NCI-H1105 treated with DMSO at 0.1 percent for 48 hours (cell line): ENCODE measurements around the gene ABI1.

Experiments
- DNase-seq: peaks from one replicate; lab custom pipeline; 2025; lab: John Stamatoyannopoulos, UW

ABI1 gene

DNA sequence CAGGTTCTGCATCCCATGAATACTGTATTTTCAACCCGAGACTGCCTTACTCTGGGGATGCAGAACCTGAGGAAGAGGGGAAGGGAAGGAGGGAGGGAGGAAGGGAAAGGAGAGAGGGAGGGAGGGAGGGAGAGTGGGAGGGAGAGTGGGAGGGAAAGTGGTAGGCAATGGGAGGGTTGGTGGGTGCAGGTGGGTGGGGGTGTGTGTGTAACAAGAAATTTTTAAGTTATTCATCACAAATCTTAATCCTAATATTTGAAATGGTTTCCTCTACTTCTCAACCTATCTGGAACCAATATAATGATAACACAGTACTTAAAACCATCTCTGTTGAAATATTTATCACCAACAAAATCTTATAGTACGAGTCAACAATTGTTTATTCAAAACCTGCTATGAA lies 95.2 kb downstream of the ABI1 start:
- DNase-seq: no peak

DNA sequence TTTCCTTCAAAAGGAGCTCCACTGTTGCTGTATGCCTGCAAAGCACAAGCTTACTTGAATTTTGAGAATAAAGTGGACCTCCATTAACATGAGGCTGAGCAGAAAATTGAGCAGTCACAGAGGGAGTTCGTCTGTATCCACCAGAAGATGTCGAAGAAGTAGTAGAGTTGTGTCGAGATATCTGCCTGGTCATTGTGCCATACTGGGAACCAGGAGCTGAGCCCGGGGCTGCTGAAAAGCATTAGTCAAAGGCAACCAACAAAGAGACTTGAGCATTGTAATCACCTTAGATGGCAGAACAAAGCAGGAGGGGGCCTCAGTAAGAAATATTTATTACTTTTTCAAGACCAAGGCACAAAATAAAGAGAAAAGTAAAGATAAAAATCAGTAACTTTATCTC lies 101.8 kb downstream of the ABI1 start:
- DNase-seq: no peak

DNA sequence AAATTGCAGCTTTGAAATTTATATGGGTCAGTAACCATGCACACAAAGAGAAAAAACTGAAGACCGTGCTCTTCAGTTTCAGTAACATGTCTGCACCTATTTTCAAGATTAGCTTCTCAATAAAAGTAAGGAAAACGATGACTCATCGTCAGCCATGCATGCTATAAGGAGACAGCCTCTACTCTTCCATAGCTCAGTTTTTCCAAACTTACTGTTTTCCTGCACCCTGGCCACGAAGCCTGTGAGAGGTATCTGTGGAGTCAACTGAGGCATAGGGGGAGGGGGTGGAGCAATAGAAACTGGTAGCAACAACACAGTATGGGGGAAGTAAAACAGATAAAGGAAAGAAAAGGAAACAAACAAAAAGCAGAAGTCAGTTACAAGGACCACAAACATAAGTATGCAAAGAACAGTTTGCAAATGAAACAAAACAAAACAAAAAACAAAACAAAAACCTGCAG lies 105.3 kb downstream of the ABI1 start:
- DNase-seq: no peak

DNA sequence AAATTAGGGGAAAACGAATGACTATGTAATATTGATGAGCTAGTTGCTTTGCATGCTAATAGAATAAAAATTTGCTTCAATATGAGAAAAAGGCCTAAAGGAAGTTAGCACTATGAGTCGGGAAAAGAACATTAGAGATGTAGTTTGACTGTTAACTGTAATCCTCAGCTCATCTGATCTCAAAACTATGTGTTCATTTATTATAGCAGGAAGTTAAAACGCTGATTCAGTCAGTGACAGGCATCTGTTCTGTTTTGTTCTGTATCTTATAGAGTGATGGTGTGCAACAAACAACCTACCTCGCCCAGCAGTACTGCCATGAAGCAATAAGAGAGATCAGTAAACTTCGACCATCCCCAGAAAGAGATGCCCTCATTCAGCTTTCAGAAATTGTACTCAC lies 114.7 kb downstream of the ABI1 start:
- no peak for DNase-seq

DNA sequence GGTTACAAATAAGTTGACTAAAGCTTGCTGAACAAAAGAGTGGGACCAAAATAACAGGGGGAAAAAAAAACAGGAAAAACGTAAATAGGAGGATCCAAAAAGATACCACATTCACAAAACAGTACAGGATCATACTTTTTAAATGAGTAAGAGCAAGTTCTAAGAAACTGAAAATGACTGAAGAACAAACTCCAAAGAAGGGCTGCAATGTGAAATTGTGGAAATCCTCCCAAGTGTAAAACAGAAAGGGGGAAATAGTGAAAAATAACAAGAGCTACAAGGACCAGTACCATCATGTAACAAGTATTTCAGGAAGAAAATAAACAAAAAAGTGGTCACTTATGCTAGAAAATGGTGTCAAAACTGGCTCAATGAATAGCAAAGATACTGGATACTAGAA lies 116.9 kb downstream of the ABI1 start:
- no peak for DNase-seq

DNA sequence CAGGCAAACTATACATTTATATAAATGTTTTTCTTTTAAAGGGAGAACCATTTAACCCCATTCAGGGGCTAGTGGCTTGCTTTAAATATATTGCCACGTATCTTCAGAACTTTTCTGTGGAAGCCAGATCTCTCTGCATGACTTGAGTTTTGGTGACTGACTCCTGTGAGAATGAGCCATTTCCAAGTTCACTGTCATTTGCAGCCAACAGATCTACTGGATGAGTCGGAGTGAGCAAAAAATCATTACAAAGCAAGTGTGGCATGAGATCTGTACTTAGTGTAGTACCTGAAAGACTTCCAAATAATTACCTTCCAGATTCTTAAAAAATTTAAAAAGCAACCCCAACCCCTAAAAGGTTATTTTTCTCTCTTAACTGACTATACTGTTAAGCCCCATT lies 117.7 kb downstream of the ABI1 start:
- DNase-seq: no peak

DNA sequence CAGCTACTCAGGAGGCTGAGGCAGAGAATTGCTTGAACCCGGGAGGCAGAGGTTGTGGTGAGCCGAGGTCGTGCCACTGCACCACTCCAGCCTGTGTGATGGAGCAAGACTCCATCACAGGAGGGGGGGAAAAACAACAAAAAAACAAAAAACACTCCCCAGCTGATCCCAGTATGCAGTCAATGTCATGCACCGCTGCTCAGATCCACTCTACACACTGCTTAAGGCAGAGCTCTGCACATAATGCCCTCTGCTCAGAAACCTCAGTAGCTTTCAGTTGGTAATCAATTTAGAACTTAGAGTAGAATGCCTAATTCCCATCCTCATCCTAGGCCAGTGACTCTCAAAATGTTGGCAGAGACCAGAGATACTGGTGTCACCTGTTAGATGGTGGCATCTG lies 119.4 kb downstream of the ABI1 start:
- no peak for DNase-seq

DNA sequence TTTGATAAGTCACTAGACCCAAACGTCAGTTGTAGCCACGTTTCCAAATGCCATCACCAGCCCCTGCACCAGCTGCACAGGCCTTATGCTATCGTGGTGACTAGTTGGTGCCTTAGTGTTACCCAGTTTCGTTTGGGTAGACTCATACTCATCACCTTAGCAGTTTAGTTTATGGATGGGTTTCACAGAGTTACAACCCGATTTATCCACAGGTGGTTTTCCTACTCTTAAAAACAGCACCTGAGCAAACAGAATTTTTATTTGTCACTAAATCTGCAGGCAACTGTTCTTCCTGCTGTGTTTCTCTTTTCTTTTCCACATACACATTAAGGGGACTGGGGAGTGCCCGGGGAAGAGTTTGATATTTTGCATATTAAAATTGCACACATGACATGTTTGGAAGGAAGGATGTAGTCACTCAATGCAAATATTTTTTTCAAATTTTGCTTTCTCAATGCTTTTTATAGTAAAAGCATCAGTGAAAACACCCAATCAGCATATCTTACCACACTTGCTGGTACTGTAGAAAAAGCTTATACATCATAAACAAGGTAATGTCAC lies 121.6 kb downstream of the ABI1 start:
- DNase-seq: no peak

DNA sequence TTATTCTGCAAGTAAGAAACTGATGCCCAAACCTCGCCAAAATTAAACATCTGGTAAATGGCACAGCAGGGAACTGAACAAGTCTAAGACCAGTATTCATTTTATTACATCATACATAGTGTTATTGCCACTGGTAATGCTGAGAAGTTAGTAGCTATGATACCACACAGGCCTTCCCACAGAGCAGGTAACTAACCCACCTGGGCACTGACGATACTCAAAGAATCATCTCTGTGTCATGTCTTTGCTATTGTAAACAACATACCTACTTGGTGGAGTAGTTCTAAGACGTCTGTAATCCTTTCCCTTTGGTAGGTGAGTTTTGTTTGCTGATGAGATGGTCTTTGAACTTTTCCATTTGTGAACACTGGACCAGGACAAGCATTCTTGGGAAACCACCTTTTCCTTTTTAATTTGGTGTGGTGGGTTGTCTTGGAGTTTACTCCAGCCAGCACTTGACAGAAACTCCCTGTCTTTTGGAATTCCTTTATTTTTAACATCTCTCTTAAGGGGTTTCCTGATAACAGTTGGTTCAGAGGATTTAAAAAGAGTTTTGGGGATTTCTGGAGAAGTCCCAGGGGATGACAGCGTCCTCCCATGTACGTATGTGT lies 122.4 kb downstream of the ABI1 start:
- no peak for DNase-seq

DNA sequence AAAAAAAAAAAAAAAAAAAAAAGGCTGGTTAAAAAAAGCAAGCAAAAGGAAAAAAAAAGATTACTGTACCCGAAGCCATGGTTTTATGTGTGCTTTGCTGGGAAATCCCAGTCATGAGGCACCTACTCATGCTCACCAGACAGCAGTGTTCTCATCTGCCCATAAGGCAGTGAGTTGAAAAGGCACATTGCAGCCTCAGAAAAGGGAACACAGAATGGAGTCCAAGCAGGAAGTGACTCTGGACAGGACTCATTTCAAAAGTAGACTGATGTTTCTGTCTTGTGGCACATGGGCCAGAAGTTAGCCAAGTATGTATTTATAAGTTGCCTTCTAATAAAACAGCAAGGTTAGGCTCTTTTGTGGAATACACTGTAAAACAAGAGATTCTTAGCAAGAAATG lies 123.0 kb downstream of the ABI1 start:
- no peak for DNase-seq

DNA sequence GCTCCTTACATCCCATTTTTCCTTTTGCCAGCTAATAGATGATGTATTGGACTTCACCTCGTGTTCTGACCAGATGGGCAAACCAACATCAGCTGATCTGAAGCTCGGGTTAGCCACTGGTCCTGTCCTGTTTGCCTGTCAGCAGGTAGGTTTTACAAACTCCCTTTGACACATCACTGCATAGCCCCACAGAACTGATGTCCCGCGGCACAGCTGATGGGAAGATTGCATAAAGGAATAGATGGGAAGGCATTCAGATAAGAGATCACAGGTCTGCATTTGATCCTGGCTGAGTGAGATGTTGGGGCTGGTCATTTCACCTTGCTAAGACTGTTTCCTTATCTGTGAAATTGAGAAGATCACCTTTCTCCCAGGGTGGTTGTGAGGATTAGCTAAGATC lies 125.3 kb downstream of the ABI1 start:
- no peak for DNase-seq

DNA sequence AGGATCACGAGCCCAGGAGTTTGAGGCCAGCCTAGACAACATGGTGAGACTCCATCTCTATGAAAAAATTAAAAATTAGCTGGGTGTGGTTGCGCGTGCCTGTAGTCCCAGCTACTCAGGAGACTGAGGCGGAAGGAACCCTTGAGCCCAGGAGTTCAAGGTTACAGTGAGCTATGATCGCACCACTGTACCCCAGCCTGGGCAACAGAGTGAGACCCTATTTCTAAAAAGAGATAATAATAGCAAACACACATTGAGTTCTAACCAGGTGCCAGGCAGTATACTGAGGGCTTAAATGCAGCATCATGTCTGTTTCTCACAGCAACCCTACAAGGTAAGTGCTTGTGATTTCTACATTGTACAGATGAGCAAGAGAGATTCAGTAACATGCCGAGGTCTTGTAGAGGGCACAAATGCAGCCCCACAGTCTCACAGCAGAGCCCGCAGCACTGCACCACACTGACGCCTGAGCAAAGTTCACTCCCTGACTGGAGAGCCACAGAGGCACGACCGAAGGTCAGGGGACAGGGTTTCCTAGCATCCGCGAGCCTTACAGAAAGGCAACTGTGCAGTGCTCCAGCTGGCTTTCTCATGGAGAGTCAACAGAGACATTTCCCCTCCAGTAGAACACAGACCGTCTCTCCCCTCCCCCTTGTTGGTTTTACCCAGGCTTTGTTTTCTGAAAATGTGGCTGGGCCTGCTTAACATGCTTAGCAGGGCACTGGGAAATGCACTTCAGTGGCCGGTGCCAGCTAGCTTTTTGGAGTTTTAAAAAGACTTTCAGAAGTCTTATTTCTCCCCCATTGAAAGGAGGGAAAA lies 126.8 kb downstream of the ABI1 start:
- DNase-seq: no peak

DNA sequence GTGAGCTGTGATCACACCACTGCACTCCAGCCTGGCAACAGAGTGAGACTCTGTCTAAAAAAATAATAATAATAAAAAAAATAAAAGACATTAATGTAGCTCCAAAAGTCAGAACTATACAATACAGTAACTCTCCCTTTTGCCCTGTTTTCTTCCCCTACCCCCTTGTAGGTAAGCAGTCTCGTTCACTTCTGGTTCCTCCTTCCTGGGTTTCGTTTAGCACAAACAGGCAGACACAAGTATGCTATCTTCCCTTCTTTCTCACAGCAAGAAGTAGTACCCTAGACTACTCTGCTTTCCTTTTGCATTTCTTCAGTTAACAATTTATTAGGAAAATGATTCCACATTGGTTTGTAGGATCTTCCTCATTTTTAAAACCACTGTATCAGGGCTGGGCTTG lies 130.2 kb downstream of the ABI1 start:
- DNase-seq: no peak

DNA sequence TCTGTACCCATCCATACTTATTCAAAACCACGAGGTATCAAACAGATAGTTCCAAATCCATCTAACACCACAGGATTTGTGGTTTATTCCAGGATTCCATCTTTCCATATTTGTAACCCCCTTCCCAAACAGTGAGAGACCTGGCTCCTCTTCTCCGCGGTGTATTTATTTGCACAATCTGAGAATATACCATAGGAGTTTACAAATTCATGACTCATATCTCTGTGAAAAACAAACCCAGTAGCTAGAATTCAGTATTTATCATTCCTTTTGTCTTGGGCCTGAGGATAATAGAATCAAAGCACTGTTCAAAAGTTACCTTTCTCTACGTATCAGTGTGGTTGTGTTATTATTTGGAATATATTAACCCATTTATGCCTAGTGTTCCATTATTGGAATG lies 131.4 kb downstream of the ABI1 start:
- no peak for DNase-seq

DNA sequence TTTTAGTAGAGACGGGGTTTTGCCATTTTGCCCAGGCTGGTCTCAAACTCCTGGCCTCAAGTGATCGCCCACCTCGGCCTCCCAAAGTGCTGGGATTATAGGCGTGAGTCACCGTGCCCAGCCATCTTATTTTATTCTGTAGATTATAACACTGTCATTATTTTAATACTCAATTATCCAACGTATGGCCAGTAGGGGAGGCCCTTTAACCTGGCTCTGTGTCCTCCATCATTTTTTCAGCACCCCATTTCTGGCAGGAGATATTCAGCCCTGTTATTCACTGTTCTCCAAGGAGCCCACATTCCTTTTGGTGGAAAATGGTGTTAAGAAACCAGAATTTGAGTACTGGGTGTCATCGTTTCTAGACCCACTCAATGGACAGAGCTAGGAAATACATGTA lies 131.8 kb downstream of the ABI1 start:
- DNase-seq: no peak

DNA sequence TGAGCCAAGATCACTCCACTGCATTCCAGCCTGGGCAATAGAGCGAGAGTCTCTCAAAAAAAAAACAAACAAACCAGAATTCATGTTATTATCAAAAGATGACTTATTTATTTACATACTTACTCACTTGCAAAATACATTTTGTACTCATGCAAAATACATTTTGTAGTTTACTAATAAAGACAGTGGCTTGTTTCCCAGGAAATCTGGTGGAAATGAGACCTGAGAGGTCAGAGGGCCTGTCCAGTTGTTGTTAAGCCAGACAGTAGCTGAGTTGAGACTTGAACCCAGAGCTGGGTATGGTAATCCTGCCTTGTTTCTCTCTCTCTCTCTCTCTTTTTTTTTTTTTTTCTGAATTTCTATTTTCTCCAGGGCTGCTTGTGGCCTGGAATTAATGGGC lies 133.8 kb downstream of the ABI1 start:
- DNase-seq: no peak

DNA sequence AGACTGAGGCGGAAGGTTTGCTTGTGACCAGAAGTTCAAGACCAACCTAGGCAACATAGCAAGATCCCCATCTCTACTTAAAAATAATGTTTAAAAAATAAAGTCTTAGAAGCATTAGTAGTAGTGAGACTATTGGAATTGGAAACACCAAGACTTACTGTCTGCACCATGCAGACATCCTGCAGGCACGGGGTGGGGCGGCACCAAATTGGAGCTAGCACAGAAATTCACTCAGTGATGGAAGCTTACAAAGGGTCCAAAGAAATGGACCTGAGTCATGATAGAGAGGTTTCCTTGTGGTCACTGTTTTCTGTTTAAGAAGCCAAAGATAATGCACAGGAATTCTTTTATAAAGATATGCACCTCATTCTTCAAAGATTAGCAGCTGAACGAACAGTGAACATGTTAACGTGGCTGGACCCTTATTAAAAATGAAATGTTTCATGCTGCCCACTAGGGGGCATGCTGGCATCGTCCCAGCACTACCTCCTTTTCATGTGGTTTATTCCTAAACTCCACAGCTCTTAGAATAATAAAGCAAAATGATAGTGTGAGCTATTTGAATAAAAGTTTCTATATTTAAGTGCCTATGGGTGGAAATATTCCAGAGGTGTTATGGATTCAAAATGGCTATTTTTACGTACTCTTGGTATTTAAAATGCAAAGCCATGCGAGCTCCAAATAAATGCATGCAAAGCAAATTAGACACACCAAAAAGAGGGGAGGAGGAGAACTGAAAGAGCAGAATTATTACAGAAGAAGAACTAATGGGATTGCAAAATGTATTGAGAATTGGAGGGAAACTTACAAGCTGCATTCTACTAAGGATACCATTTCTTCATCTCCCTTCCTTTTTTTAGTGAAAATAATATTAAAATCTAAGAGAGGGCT lies 134.7 kb downstream of the ABI1 start:
- peak; percentile 32 for DNase-seq

DNA sequence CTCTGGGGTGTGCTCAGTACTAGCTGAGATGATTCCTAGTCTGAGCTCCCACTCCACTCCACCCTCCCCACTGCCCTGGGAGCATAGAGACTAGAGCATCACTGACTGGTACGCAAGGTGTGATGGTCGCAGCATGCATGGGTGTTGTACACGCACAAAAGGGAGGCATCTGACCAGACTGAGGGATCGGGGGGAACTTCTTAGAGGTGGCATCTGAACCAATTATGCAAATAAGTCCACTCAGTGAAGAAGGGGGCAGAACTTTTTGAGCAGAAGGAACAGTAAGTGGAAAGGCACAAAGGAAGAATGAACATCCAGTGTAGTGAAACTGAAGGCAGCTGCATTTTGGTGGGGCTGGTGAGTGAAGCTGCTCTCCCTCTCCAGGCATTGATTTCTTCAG lies 137.7 kb downstream of the ABI1 start:
- no peak for DNase-seq

DNA sequence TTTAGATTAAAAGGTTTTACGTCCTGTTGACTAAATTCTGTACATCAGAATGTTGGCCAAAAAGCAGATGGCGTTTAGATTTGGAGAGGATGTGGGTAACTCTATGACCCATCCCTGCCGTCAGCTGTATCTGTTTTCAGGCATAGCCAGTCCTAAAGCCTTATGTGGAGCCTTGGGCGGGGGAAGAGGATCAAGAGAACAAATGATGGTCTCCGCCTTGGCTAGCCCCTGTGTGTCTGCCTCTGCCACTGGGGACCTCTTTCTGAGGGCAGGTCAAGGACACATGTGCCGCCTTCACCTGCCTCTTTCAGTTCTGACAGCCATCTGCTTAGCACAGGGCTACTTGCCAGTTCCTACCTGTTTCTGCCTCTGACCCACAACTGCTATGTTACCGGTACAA lies 139.2 kb downstream of the ABI1 start:
- no peak for DNase-seq

DNA sequence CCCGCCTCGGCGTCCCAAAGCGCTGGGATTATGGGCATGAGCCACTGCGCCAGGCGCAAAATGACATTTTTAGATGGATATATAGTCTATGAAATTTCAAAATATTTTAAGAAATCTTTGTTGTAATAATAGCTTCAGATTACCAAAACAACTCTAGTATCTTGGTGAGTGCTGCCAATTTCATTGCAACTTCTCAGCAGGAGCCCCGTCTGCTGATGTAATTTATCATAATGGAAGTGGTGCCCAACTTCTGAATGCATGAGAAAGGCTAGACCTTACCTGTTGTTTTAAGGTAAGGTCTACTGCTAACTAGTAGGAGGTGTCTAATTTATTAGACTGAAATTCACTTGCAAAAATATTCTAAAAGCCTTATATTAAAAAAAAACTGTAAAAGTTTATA lies 143.3 kb downstream of the ABI1 start:
- no peak for DNase-seq

DNA sequence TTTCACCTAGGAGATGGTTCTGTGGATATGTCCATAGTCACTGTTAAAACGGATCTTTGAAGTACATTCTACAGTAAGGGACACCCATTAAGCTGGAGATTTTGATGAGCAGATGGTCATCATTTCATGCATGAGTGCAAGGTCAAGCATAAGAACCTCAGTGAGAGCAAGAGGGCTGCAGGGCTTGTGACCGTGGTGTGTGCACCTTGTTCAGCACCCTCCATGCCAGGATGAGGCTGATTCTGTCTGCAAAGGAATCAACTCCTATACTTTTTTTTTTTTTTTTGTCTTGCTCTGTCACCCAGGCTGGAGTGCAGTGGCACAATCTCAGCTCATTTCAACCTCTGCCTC lies 145.6 kb downstream of the ABI1 start:
- no peak for DNase-seq

DNA sequence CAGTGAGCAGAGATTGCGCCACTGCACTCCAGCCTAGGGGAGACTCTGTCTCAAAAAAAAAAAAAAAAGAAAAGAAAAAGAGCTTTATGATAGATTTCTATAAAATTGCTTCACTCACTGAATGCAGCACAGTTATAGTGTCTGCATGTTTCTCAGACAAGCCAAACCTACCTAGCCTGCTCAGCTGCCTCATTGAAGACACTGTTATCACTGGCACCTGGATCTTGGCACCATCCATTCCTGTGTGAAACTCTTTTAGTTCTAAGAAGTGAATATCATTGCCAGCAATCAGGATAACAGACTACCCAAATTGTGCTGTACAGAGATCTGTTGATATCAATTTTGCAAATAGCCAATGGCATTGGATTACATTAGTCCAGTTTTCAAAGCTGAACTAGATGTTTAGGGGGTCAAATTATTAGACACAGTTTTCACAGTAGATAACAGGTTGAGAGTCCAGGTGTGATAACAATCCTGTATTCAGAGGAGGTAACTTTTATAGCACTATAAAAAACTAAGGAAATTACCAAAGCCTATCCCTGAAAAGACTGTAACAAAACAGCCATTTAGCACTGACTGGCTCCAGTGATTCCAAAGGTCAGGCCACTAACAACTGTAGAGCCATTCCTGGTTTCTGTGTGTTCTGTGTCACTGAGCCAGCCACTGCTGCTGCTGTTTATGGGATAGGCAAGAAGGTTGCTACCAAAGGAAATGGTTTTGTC lies 146.2 kb downstream of the ABI1 start:
- no peak for DNase-seq
